Measurements from ENCODE around the gene KDM2A. TPM values are rescaled to one million over a fixed set of nuclear protein-coding genes. Genes with fewer than 3 reads are reported as not detected.
A peak's percentile ranks its signal among the peaks of the same experiment; 100 is the strongest.

The KDM2A gene
- total and polyA plus RNA-seq, 2 donors from 2014 or later: 16.2 to 82.6 TPM

- Histone ChIP-seq H3K27ac (ENCODE audit: low read depth in 2 of 2, low read length in 2 of 2) (peak overlapping the region; percentile 67 to 69), H3K4me1 (ENCODE audit: control insufficient read depth in 2 of 3, insufficient read depth in 2 of 3, low read depth in 1 of 3, low read length in 3 of 3) (peaks cover 0 to 3% (median 0%) of the 10 kb centered on the region in 3 donors), H3K9me3 (ENCODE audit: control insufficient read depth in 2 of 3, insufficient read depth in 1 of 3, low read length in 3 of 3) (no peaks in the 10 kb centered on the region), H3K4me3 (ENCODE audit: low read length in 3 of 3) (peak overlapping the region in 1 of 3 donors; percentile 37), H3K36me3 (ENCODE audit: control insufficient read depth in 2 of 3, insufficient read depth in 3 of 3, low read length in 3 of 3) (no peaks in the 10 kb centered on the region), H3K9ac (ENCODE audit: low read length in 3 of 3) (peak overlapping the region in 2 of 3 donors; percentile 14 to 24), H3K27me3 (ENCODE audit: control insufficient read depth, insufficient read depth, low read length) (no peaks in the 10 kb centered on the region)
- no peak for FAIRE-seq
- DNase-seq: peak; percentile 27 to 82 (median 65)
- intact Hi-C loops (cut with DNase I): no loop called here
- TF ChIP-seq CTCF (IDR thresholded peaks at IDR 0.05; ENCODE audit: borderline replicate concordance, extremely low read depth, insufficient read depth): no peak
Observed at GRCh38 chr11:67117672-67118180, 1.3 kb upstream of the KDM2A start.

- intact Hi-C loops (cut with DNase I): no loop called here
- Histone ChIP-seq H3K4me1 (ENCODE audit: control insufficient read depth in 2 of 3, insufficient read depth in 2 of 3, low read depth in 1 of 3, low read length in 3 of 3) (peaks cover 0 to 3% (median 0%) of the 10 kb centered on the region in 3 donors), H3K4me3 (ENCODE audit: low read length in 3 of 3) (peak overlapping the region in 2 of 3 donors; percentile 47 to 48), H3K27ac (ENCODE audit: low read depth in 2 of 2, low read length in 2 of 2) (peak overlapping the region; percentile 91 to 97), H3K27me3 (ENCODE audit: control insufficient read depth, insufficient read depth, low read length) (no peaks in the 10 kb centered on the region), H3K36me3 (ENCODE audit: control insufficient read depth in 2 of 3, insufficient read depth in 3 of 3, low read length in 3 of 3) (no peaks in the 10 kb centered on the region), H3K9me3 (ENCODE audit: control insufficient read depth in 2 of 3, insufficient read depth in 1 of 3, low read length in 3 of 3) (no peaks in the 10 kb centered on the region), H3K9ac (ENCODE audit: low read length in 3 of 3) (peak overlapping the region in 2 of 3 donors; percentile 73 to 77)
- FAIRE-seq: no peak
- peak in 4 of 5 donors; percentile 61 to 89 (median 77) for DNase-seq
- no peak for TF ChIP-seq CTCF (IDR thresholded peaks at IDR 0.05; ENCODE audit: borderline replicate concordance, extremely low read depth, insufficient read depth)
Observed at GRCh38 chr11:67118181-67118766, 789 bp upstream of the KDM2A start.

- DNase-seq: peak in 4 of 5 donors; percentile 54 to 78 (median 64)
- intact Hi-C loops (cut with DNase I): no loop called here
Observed at GRCh38 chr11:67119585-67120391, 725 bp downstream of the KDM2A start.

More at GRCh38 chr11:67119585-67120391, 725 bp downstream of the KDM2A start:
- Histone ChIP-seq H3K9ac (ENCODE audit: low read length in 3 of 3) (peak overlapping the region; percentile 65 to 91 (median 90)), H3K9me3 (ENCODE audit: control insufficient read depth in 2 of 3, insufficient read depth in 1 of 3, low read length in 3 of 3) (no peaks in the 10 kb centered on the region), H3K27me3 (ENCODE audit: control insufficient read depth, insufficient read depth, low read length) (no peaks in the 10 kb centered on the region), H3K27ac (ENCODE audit: low read depth in 2 of 2, low read length in 2 of 2) (peak overlapping the region; percentile 88 to 95), H3K4me3 (ENCODE audit: low read length in 3 of 3) (peak overlapping the region; percentile 91), H3K4me1 (ENCODE audit: control insufficient read depth in 2 of 3, insufficient read depth in 2 of 3, low read depth in 1 of 3, low read length in 3 of 3) (peaks cover 0 to 3% (median 0%) of the 10 kb centered on the region in 3 donors), H3K36me3 (ENCODE audit: control insufficient read depth in 2 of 3, insufficient read depth in 3 of 3, low read length in 3 of 3) (peaks cover 0 to 2% (median 0%) of the 10 kb centered on the region in 3 donors)
- FAIRE-seq: no peak
- TF ChIP-seq CTCF (IDR thresholded peaks at IDR 0.05; ENCODE audit: borderline replicate concordance, extremely low read depth, insufficient read depth): no peak
